GM12892 (cell line): ENCODE results near the gene DOCK4.

Experiments
- DNase-seq: peaks from one replicate; pipeline ENCODE4 v3.0.0; 2011; ENCODE audit not compliant: insufficient read length
- FAIRE-seq: peaks from 2 replicates; lab custom pipeline; 2011; peaks lifted over from hg19 to GRCh38; lab: Jason Lieb, UNC
- POLR2A ChIP-seq: IDR thresholded peaks from 2 replicates; pipeline ENCODE4 v1.6.1; 2011; ENCODE audit warnings: low read depth, low read length, control low read depth
- POLR2AphosphoS5 ChIP-seq: IDR thresholded peaks from 2 replicates; pipeline ENCODE4 v1.6.1; 2011; ENCODE audit warnings: low read depth, low read length, control low read depth
- TAF1 ChIP-seq: IDR thresholded peaks from 2 replicates; pipeline ENCODE4 v1.6.1; 2011; ENCODE audit warnings: low read depth, mild to moderate bottlenecking, control low read depth, low read length, borderline replicate concordance

DOCK4 gene

GRCh38 chr7:112065758-112066157, 140.4 kb downstream of the DOCK4 start:
- DNase-seq (no peak), FAIRE-seq (peak; percentile 17)
- TF ChIP-seq POLR2AphosphoS5 = no peak
- TF ChIP-seq TAF1 = no peak
- TF ChIP-seq POLR2A = no peak

GRCh38 chr7:112064627-112065385, 141.4 kb downstream of the DOCK4 start:
- FAIRE-seq (peak; percentile 24), DNase-seq (no peak)
- TF ChIP-seq POLR2A (no peak), TAF1 (no peak), POLR2AphosphoS5 (no peak)

GRCh38 chr7:112063974-112064373, 142.2 kb downstream of the DOCK4 start:
- TF ChIP-seq POLR2AphosphoS5 = no peak
- no peak for TF ChIP-seq POLR2A
- no peak for TF ChIP-seq TAF1
- DNase-seq (no peak), FAIRE-seq (no peak)

DNA sequence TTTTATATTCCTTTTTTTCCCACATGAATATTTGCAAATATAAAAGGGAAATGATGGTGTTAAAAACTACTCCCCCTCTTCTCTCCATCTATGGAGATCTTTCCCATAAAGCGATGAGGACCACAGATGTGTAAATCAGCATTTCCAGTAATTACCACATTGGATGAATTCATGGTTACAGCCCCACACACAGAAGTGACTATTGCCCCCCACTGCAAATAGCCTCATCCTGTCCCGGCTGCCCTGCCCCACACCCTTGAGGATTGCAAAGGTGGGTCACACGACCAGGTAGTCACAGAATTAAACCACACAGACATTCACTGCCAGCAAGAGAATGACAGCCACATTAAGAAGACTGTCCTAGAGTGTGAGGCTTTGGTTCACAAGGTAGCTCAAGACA, 145.1 kb downstream of the DOCK4 start:
- FAIRE-seq (no peak), DNase-seq (no peak)
- TF ChIP-seq TAF1 (no peak), POLR2AphosphoS5 (no peak), POLR2A (no peak)

DNA sequence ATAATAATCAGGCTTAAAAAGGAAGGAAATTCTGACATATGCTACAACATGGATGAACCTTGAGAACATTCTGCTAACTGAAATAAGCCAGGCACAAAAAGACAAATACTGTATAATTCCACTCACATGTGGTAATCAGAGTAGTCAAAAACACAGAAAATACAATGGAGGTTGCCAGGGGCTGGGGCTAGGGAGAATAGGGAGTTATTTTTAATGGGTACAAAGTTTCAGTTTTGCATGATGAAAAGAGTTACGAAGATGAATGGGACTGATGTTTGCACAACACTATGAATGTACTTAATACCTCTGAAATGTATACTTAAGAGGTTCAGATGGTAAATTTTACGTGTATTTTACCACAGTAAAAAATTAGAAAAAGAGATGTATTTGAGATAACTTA, 145.6 kb downstream of the DOCK4 start:
- FAIRE-seq (no peak), DNase-seq (no peak)
- TF ChIP-seq POLR2AphosphoS5 (no peak), POLR2A (no peak), TAF1 (no peak)

DNA sequence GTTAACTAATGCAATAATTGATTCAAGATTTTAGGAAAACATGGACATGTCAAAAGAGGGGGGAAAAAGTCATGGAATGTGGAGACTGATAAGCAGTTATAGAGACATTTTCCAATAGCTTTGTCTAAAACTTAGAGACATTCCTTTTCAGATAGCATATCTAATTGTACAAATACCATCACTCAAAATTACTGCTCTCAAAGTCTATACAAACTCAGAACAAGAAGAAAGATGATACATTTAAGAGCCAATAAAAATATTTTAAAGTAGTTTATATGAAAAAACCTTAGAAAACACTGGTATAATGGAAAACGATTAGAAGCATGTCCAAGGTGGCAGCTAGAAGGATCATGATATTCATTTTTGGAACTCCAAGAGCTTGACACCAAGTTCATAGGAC, 146.5 kb downstream of the DOCK4 start:
- TF ChIP-seq TAF1 (no peak), POLR2AphosphoS5 (no peak), POLR2A (no peak)
- FAIRE-seq = no peak
- DNase-seq = no peak

DNA sequence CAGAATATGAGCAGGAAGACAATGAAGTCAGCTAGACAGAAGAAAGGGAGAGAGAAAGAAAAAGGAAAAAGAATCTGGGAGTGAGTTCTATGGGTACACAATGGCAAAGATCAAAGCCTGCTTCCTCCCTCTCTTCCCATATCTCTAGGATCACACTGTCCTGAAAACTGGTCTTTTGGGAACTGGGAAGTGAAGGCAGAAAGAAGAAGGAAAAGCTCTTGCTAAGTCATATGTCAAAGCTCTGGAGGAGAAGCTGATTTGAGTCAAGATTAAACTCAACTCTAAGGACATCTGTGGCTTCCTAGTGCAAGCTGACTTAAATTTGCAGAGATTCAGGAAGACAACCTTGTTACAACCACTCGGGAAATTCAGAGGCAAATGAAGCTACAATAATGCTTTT, 147.5 kb downstream of the DOCK4 start:
- DNase-seq (no peak), FAIRE-seq (no peak)
- TF ChIP-seq POLR2A (no peak), POLR2AphosphoS5 (no peak), TAF1 (no peak)

DNA sequence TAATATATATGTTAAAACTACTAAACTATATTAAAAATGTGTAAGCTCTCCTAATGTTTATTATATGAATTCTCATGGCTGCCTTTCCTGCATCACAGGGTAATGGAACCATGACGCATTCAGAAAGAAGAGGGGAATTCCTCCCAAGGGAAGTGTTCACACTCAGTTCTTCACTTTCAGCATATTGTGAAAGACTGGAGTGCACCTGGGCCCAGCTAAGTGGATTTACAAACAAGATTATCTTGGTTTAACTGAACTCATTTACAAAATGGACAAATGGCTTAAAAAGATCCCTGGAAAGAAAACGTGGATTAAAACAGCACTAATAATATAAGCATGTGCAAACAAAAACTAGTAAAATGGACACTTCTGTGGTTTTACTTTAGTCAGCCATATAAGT, 149.8 kb downstream of the DOCK4 start:
- DNase-seq = no peak
- no peak for TF ChIP-seq POLR2A
- no peak for TF ChIP-seq TAF1
- TF ChIP-seq POLR2AphosphoS5 = no peak
- peak; percentile 70 for FAIRE-seq

DNA sequence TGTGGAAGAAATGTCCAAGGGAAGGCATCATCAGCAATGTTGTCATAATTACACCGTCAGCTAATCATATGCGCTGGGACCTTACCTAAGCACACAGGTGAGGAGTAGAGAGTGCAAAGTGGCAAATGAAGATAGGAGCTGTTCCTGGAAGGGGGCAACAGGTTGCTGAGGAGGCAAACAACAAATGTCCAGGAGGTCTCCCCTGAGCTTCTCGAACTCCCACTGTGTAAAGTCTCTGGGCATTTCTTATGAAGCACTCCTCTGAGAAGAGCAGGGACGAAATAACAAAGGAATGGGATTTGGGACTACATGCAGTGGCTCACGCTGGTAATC, 152.5 kb downstream of the DOCK4 start:
- TF ChIP-seq POLR2AphosphoS5 = no peak
- no peak for DNase-seq
- FAIRE-seq = no peak

DNA sequence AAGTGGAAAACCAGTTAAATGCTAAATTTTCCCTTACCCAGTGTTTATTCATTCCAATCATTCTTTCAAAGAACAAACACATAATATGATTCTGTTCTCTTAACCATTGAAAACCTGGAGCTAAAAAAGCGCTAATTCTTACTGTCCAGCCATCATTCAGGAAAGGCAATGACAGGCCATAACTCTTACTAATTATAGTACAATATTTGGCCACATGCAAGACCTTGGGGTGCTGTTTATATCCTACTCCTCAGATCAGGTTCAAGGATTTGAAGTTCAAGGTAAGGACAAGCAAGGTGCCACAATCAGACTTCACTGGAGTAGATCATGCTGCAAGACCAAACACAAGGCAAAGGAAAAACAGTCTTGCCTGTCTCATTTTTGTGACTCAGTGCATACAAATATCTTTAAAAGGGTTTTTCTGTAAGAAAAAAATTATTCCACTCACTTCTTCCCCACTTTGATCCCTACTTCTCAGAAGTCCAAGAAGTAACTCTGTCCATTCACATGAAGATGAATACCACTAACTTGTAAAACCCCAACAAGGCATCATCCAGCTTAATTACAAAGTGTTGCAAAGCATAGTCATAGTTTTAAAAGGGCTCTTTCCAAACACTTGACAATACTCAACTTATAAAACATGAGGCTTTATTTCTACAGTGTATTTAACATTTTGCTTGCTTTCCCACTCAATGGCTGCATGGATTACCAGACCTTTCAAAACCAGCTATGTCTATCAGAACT, 153.0 kb downstream of the DOCK4 start:
- TF ChIP-seq POLR2A = no peak
- TF ChIP-seq POLR2AphosphoS5 = no peak
- no peak for TF ChIP-seq TAF1
- DNase-seq (no peak), FAIRE-seq (no peak)

- TF ChIP-seq POLR2A (no peak), TAF1 (no peak), POLR2AphosphoS5 (no peak)
- DNase-seq (no peak), FAIRE-seq (no peak)
Measured at GRCh38 chr7:112052498-112052897, 153.7 kb downstream of the DOCK4 start.

- DNase-seq (no peak), FAIRE-seq (no peak)
- TF ChIP-seq POLR2AphosphoS5 (no peak), POLR2A (no peak), TAF1 (no peak)
Measured at GRCh38 chr7:112050250-112050881, 155.8 kb downstream of the DOCK4 start.
